ENCODE measurements around the gene PPP4C. TPM values are rescaled to one million over a fixed set of nuclear protein-coding genes. Genes with fewer than 3 reads are reported as not detected.

PPP4C gene
- polyA plus RNA-seq, 3 donors = 186 to 388 (median 279) TPM

DNA sequence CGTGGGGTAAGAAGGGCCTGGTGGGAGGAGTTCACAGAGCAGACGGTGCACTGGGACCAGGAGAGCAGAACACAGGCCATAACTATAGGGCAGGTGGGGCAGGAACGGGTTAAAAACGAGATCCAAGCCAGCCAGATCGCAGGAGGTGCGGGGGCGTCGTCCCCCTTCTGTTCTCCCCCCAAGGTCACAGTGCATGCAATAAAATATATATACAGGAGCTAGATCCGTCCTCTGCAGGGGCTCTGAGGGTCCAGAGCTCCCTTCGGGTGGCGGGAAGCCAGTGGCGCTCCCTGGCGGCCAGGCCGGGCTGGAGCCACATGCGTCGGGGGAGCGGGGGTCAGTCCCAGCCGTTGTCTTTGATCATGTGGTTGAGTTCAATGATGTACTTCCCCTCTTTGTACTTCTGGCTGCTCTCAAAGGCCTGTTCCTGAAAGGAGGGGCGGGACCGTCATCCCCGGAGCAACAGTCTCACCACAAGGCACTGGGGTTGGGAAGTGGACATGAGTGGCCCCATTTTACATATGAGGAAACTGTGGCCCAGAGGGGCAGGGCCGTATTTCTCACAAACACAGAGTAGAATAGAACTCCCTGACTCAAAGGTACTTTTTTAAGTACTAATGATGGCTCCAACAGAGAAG, 16.7 kb downstream of the PPP4C start:
- H3K27me3 ChIP-seq (ENCODE audit: control insufficient read depth in 2 of 2, insufficient read depth in 2 of 2, low read length in 2 of 2) = no peaks in the 10 kb centered on the region
- Mint-ChIP-seq H3K9me3 (peaks cover 12 to 18% (median 17%) of the 10 kb centered on the region in 7 donors), H3K4me1 (peaks cover 71% of the 10 kb centered on the region), H3K27ac (peak overlapping the region; percentile 86 to 97 (median 96)), H3K4me3 (peak overlapping the region; percentile 83 to 92), H3K27me3 (ENCODE audit: low read depth in 3 of 3) (peaks cover 0 to 6% (median 0%) of the 10 kb centered on the region in 3 donors), H3K36me3 (peaks cover 23 to 35% of the 10 kb centered on the region in 2 donors)
- peaks cover 69 to 87% of the 10 kb centered on the region in 2 donors for H3K4me1 ChIP-seq (ENCODE audit: control insufficient read depth in 1 of 2, insufficient read depth in 2 of 2, low read length in 2 of 2)
- peak overlapping the region; percentile 92 for H2AFZ ChIP-seq (ENCODE audit: insufficient read depth, low read depth, low read length, poor library complexity, severe bottlenecking)
- peak overlapping the region; percentile 86 for H3K4me2 ChIP-seq (replicated peaks; ENCODE audit: extremely low read depth, low read length, poor library complexity, severe bottlenecking)
- intact Hi-C loops (cut with micrococcal nuclease) = loop anchor here in 1 of 2 donors (2.0 kb wide), 1 partner anchor 30 kb away; the partner anchor contains the start of gene MAPK3
- H3K79me2 ChIP-seq (ENCODE audit: insufficient read depth, low read length) = peaks cover 23% of the 10 kb centered on the region
- H3K27ac ChIP-seq (ENCODE audit: low read depth in 1 of 2, low read length in 2 of 2) = peak overlapping the region; percentile 81 to 87
- TF ChIP-seq, protein P1, sequence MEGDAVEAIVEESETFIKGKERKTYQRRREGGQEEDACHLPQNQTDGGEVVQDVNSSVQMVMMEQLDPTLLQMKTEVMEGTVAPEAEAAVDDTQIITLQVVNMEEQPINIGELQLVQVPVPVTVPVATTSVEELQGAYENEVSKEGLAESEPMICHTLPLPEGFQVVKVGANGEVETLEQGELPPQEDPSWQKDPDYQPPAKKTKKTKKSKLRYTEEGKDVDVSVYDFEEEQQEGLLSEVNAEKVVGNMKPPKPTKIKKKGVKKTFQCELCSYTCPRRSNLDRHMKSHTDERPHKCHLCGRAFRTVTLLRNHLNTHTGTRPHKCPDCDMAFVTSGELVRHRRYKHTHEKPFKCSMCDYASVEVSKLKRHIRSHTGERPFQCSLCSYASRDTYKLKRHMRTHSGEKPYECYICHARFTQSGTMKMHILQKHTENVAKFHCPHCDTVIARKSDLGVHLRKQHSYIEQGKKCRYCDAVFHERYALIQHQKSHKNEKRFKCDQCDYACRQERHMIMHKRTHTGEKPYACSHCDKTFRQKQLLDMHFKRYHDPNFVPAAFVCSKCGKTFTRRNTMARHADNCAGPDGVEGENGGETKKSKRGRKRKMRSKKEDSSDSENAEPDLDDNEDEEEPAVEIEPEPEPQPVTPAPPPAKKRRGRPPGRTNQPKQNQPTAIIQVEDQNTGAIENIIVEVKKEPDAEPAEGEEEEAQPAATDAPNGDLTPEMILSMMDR (IDR thresholded peaks at IDR 0.05) = peak; percentile 86
- H3K4me3 ChIP-seq (replicated peaks in 1 of 3; ENCODE audit: low read depth in 2 of 3, low read length in 3 of 3) = peak overlapping the region; percentile 40 to 88 (median 62)
- DNase-seq = peak; percentile 98 to 100 (median 98)
- H3K9me3 ChIP-seq (replicated peaks in 1 of 2; ENCODE audit: control insufficient read depth in 1 of 2, insufficient read depth in 1 of 2, low read length in 2 of 2) = peaks cover 12 to 14% of the 10 kb centered on the region in 2 donors
- WGBS (ENCODE audit: insufficient coverage) = 0% methylated on average over 8 of the region's 22 CpGs
- H4K20me1 ChIP-seq (ENCODE audit: insufficient read depth, low read length) = no peaks in the 10 kb centered on the region
- H3K36me3 ChIP-seq (replicated peaks in 1 of 2; ENCODE audit: control insufficient read depth in 1 of 2, insufficient read depth in 2 of 2, low read length in 2 of 2) = peaks cover 12 to 13% of the 10 kb centered on the region in 2 donors
- peak overlapping the region; percentile 63 for H3K9ac ChIP-seq (ENCODE audit: insufficient read depth, low read length, poor library complexity, severe bottlenecking)

DNA sequence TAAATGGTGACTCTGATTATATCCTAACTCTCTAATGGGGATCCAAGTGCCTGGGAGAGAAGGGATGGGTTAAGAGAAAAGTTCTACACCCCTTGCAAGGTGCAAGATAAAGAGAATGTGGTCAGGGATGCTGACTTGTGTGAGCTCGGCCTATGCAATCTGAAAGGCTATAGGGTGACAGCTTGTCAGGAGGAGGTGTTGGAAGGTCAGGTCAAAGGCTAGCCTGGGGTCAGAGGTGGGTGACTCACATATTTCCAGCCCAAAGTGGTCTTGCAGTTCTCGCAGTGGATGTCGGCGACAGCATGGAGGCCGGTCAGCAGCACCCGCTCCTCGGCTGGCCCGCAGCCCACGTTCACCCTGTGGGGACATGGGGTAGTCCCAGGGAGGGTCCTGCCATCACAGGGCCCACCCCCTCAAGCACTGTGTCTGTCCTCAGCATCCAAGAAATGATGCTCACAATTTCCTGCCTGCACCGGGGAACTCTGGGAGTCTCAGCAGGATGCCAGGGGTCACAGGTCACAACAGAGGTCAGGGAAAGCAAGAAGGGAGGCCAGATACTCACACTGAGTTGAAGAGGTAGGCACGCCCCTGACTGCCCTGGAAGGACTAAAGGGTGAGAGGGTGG, 18.9 kb downstream of the PPP4C start:
- Histone ChIP-seq H3K4me2 (replicated peaks; ENCODE audit: extremely low read depth, low read length, poor library complexity, severe bottlenecking) (peak overlapping the region; percentile 98), H3K36me3 (replicated peaks in 1 of 2; ENCODE audit: control insufficient read depth in 1 of 2, insufficient read depth in 2 of 2, low read length in 2 of 2) (peaks cover 12 to 13% of the 10 kb centered on the region in 2 donors), H2AFZ (ENCODE audit: insufficient read depth, low read depth, low read length, poor library complexity, severe bottlenecking) (no peak overlapping the region), H3K9me3 (replicated peaks in 1 of 2; ENCODE audit: control insufficient read depth in 1 of 2, insufficient read depth in 1 of 2, low read length in 2 of 2) (peaks cover 32 to 34% of the 10 kb centered on the region in 2 donors), H4K20me1 (ENCODE audit: insufficient read depth, low read length) (no peaks in the 10 kb centered on the region), H3K4me3 (replicated peaks in 1 of 3; ENCODE audit: low read depth in 2 of 3, low read length in 3 of 3) (peak overlapping the region in 2 of 3 experiments; percentile 84 to 97), H3K79me2 (ENCODE audit: insufficient read depth, low read length) (peaks cover 23% of the 10 kb centered on the region), H3K27ac (ENCODE audit: low read depth in 1 of 2, low read length in 2 of 2) (peak overlapping the region; percentile 47 to 87), H3K4me1 (ENCODE audit: control insufficient read depth in 1 of 2, insufficient read depth in 2 of 2, low read length in 2 of 2) (peaks cover 60 to 66% of the 10 kb centered on the region in 2 donors), H3K27me3 (ENCODE audit: control insufficient read depth in 2 of 2, insufficient read depth in 2 of 2, low read length in 2 of 2) (no peaks in the 10 kb centered on the region), H3K9ac (ENCODE audit: insufficient read depth, low read length, poor library complexity, severe bottlenecking) (no peak overlapping the region)
- peak overlapping the region; percentile 87 to 94 for H3K4me3 Mint-ChIP-seq
- peaks cover 51% of the 10 kb centered on the region for H3K4me1 Mint-ChIP-seq
- 97% methylated on average over 10 of the region's 11 CpGs for WGBS (ENCODE audit: insufficient coverage)
- peaks cover 22 to 37% of the 10 kb centered on the region in 2 donors for H3K36me3 Mint-ChIP-seq
- DNase-seq = no peak
- peaks cover 0 to 4% (median 3%) of the 10 kb centered on the region in 3 donors for H3K27me3 Mint-ChIP-seq (ENCODE audit: low read depth in 3 of 3)
- TF ChIP-seq, protein P1 (IDR thresholded peaks at IDR 0.05) = no peak
- intact Hi-C loops (cut with micrococcal nuclease) = no loop called here
- peaks cover 22 to 36% (median 33%) of the 10 kb centered on the region in 7 donors for H3K9me3 Mint-ChIP-seq
- peak overlapping the region; percentile 83 to 97 (median 92) for H3K27ac Mint-ChIP-seq

All from CD14-positive monocyte (primary cell).